NK-92 (cell line): ENCODE data around the gene AAR2.

Experiments used
- DNase-seq: peaks from one replicate; lab custom pipeline; 2025; ENCODE audit not compliant: unreplicated experiment; lab: John Stamatoyannopoulos, UW

The AAR2 gene

DNA sequence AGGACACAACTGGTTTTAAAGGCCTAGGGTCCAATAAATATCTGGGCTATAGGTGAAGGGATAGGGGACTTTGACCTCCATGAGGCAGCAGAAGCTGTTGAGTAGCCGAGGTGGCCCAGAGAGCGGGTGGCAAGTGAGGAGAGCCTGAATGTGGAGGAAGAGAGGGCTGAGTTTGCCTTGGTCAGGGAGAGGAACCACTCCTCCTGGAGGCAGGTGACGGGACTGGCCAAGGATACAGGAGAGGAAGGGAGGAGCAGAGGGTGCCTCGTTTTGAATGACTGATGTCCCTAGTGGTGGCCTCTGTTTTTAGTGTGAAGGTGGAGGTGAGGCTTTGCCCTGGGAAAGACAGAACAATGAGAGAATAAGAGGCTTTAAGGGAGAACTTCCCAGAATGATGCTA, 19.1 kb upstream of the AAR2 start:
- no peak for DNase-seq

DNA sequence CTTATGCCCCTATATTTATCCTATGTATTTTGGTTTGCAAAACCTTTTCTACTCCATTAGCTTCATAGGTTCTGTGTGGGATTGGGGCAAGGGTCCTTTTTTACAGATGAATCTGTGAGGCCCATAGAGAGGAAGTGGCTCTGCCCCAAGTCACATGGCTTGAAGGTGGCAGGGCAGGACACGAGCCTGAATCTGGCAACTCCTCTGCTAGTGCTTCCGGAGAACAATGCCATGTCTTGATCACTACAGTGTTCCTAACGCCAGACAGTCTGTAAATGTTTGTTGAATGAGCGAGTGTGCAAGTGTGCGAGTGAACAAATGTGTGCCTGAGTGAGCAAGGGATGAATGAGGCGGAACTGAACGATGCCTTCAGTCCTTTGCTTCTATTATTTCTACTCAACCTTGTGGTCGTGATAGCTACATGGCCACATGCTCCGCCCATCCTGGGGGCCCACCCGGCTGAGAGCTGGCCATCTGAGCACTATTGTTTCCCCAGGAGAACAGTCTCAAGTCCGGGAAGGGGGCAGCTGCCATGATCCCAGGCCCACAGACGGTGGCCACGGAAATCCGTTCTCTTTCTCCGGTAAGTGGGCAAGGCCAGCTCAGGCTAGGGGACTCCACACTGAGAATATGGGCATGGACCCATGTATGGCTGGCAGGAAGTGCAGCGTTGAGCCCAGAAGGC, 17.8 kb upstream of the AAR2 start:
- DNase-seq, result no peak

GRCh38 chr20:36219671-36220220, 16.5 kb upstream of the AAR2 start:
- no peak for DNase-seq

DNA sequence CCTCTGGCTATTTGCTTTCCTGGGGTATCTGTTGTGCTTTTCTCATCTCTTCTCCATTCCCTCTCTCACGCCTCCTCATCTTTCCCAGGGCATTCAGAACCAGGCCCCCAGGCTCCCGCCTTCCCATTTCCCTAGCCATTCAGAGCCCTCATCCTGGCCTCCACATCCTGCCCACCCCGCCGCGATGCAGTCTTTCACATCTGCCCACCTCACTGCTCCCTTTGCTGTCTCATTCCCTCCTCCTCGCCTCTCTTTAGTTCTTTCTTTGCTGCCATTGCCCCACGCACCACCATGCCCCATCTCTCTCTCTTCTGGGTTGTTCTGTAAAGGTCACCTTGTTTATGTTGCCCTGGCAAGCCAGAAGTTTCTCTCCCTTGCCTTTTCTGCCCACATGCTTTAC, 10.6 kb upstream of the AAR2 start:
- DNase-seq, result no peak

GRCh38 chr20:36228770-36229169, 7.5 kb upstream of the AAR2 start:
- DNase-seq, result no peak

DNA sequence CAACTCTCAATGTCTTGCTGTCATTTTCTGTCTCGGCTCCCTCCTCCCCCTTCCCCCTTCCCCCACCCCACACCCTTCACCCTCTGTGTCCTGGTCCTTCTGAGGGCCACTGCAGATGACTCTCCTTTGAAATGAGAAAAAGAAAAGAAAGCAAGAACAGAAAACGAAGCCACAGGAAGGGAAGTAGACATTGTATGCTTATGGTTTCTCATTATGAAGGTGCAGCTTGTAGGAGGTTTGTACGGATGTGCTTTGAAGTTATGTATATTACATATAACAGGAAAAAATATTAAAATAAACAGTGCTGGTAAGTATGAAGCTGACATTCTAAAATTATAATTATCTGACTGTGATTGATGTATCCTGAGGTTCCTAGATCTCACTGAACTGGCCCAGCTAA, 6.3 kb upstream of the AAR2 start:
- DNase-seq, result no peak

GRCh38 chr20:36231331-36231730, 4.9 kb upstream of the AAR2 start:
- no peak for DNase-seq

DNA sequence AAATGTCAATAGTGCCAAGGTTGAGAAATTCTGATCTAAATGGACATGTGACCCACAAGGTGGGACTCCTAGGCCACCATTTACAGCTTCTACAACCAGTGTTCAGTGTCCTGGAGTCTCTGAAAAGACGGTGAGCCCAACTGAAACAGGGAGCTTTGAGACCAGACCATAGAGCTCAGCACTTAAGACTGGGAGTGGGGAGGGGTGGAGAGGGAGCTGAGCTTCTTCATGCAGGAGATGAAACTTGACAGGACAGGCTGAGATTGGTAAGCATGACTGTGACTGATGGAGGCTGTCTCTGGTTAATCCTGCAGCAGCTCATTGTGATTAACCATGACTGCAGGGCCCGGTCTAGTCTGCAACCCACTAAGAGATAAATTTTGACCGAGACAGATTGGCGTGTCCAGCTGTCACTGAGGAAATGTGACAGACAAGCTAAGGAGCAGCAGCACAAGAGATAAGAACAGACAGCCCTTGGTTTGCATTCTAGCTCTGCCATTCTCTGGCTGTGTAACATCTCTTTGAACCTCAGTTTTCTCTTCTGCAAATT, 1.4 kb upstream of the AAR2 start:
- DNase-seq, result no peak

DNA sequence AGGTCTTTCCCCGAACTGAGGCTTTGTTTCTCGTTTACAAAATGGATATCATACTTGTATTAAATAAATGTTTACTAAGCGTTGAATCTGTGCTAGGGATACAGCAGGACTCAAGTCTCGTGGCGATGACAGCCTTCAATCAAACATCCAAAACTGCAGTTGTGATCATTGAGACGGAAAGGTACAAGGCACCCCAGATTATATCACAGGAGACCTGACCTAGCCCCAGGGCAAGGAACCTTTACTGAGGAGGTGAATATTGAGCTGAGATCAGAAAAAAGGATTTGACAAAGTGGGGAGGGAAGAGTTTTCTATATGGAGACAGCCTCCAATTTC, 476 bp downstream of the AAR2 start:
- no peak for DNase-seq

DNA sequence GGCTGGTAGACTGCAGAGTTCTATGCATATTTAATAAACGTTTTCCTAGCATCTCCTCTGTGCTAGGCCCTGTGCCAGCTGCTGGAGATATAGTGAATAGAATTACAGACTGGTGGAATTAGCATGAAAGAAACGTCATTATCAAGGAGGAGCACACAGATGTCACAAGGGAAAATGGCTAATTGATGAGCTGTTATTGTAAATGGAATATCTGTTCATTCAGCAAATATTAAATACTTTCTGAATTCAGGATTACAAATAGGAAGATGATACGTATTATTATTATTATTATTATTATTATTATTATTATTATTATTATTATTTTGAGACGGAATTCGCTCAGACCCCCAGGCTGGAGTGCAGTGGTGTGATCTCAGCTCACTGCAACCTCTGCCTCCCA, 1.2 kb downstream of the AAR2 start:
- DNase-seq, result no peak

GRCh38 chr20:36238153-36238552, 1.9 kb downstream of the AAR2 start:
- no peak for DNase-seq

- DNase-seq, result no peak
Measured at GRCh38 chr20:36238760-36239159, 2.5 kb downstream of the AAR2 start.

GRCh38 chr20:36240076-36240475, 3.8 kb downstream of the AAR2 start:
- no peak for DNase-seq

DNA sequence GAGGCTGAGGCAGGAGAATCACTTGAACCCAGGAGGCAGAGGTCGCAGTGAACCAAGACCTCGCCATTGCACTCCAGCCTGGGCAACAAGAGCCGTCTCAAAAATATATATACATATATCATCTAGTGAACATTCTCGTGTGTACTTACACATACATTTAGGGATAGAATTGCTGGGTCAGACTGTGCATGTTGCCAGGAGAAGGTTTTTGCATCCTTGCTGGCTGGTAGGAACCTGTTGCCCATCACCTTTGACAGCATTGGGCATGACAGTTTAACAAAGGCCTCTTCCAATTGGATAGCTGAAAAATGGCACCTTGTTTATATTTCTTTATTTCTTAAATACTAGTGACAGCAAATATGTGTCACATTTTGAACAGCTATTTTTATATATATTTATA, 5.4 kb downstream of the AAR2 start:
- no peak for DNase-seq

GRCh38 chr20:36243726-36244125, 7.4 kb downstream of the AAR2 start:
- DNase-seq, result no peak

DNA sequence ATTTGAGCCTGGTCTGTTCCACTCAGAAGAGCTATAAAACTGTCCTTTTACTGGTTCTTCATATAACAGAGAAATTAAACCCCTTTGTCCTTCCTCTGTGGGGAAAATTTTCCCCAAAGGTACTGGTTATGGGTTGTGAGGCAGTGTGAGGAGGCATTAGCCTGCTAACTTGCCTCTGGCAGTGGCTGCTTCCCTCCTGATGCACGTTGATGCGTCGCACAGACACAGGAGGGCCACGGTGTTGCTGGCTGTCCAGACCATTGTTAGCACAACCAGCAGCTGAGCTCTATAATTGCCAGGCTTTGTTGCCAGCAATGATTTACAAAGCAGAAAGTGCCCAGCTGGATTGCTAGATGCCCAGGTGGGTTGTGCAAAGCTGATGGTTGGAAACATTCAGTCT, 10.1 kb downstream of the AAR2 start:
- DNase-seq, result no peak

DNA sequence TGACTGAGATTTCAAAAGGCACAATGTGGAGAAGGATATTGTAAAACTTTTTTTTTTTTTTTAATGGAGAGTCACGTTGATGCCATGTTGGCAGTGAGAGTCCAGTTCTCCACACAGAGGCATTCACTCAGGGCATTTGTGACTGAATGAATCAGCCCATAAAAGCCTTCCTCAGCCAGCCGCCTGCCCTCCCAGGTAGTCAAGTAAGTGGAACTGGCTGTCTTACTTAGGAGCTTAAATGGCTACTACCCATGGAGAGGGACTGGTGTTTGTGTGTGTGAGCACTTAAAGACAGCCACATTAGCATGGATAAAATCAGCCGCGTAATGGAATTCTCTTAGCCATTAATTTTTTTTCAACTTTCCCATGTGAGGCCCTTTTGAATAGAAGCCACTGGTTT, 12.6 kb downstream of the AAR2 start:
- no peak for DNase-seq

GRCh38 chr20:36249450-36249849, 13.2 kb downstream of the AAR2 start:
- DNase-seq, result no peak

- DNase-seq, result no peak
Measured at GRCh38 chr20:36251426-36251825, 15.1 kb downstream of the AAR2 start.

GRCh38 chr20:36252511-36252910, 16.2 kb downstream of the AAR2 start:
- no peak for DNase-seq

GRCh38 chr20:36253036-36253435, 16.8 kb downstream of the AAR2 start:
- DNase-seq, result no peak

GRCh38 chr20:36254076-36254475, 17.8 kb downstream of the AAR2 start:
- no peak for DNase-seq

GRCh38 chr20:36255445-36255844, 19.2 kb downstream of the AAR2 start:
- DNase-seq, result no peak
